HL-60 (cell line): ENCODE results near the gene PCSK7.

Experiments used
- DNase-seq, 2 experiments: peaks; one replicate each; pipeline ENCODE4 v3.0.0-alpha.2; 2010 to 2020; ENCODE audit warnings: low read depth in 1 of 2, low spot score in 1 of 2
- H3K27ac ChIP-seq: fragments of 250-450 bp; sonication (Bioruptor Pico); replicated peaks from 2 replicates; pipeline ENCODE4 v1.5.1; 2020; ENCODE audit warnings: mild to moderate bottlenecking, moderate library complexity
- H3K27me3 ChIP-seq: fragments of 250-450 bp; sonication (Bioruptor Pico); 2 replicates; pipeline ENCODE4 v1.5.1; 2021; ENCODE audit warnings: mild to moderate bottlenecking, moderate library complexity; ENCODE audit not compliant: insufficient read depth, poor library complexity, severe bottlenecking
- H3K4me3 ChIP-seq: replicated peaks from 2 replicates; pipeline ENCODE4 v1.5.1; 2011; ENCODE audit warnings: mild to moderate bottlenecking, control low read depth, low read length; ENCODE audit not compliant: insufficient read depth
- CTCF ChIP-seq: IDR thresholded peaks from one replicate; pipeline ENCODE4 v1.5.1; 2011; ENCODE audit warnings: low read length, control low read depth, inconsistent platforms; ENCODE audit not compliant: insufficient read depth
- GABPA ChIP-seq: IDR thresholded peaks from 2 replicates; pipeline ENCODE4 v1.6.1; 2012; ENCODE audit warnings: low read depth
- POLR2AphosphoS5 ChIP-seq: IDR thresholded peaks from 2 replicates; pipeline ENCODE4 v1.6.1; 2012; ENCODE audit warnings: low read depth
- REST ChIP-seq: IDR thresholded peaks from 2 replicates; pipeline ENCODE4 v1.6.1; 2012; ENCODE audit warnings: low read depth; ENCODE audit not compliant: insufficient replicate concordance
- SPI1 ChIP-seq: IDR thresholded peaks from 2 replicates; pipeline ENCODE4 v1.6.1; 2012; ENCODE audit warnings: low read depth, mild to moderate bottlenecking, borderline replicate concordance

PCSK7 gene

GRCh38 chr11:117192401-117192875 lies 39.4 kb downstream of the PCSK7 start:
- Histone ChIP-seq H3K4me3 (no peak overlapping the region), H3K27ac (no peak overlapping the region), H3K27me3 (no peaks in the 10 kb centered on the region)
- TF ChIP-seq REST (no peak), SPI1 (no peak), CTCF (no peak), GABPA (no peak), POLR2AphosphoS5 (no peak)
- DNase-seq, result no peak

GRCh38 chr11:117191680-117192400 lies 40.0 kb downstream of the PCSK7 start:
- Histone ChIP-seq H3K4me3 (no peak overlapping the region), H3K27me3 (no peaks in the 10 kb centered on the region), H3K27ac (no peak overlapping the region)
- no peak for DNase-seq
- TF ChIP-seq CTCF (no peak), POLR2AphosphoS5 (no peak), REST (no peak), GABPA (no peak), SPI1 (no peak)

- DNase-seq, result no peak
- no peak overlapping the region for H3K27ac ChIP-seq
Observed at GRCh38 chr11:117189941-117190544, 41.8 kb downstream of the PCSK7 start.

More at GRCh38 chr11:117189941-117190544, 41.8 kb downstream of the PCSK7 start:
- TF ChIP-seq REST (no peak), CTCF (no peak), SPI1 (no peak), GABPA (no peak), POLR2AphosphoS5 (no peak)
- H3K27me3 ChIP-seq, result no peaks in the 10 kb centered on the region
- H3K4me3 ChIP-seq, result no peak overlapping the region
